Embryonic facial prominence (tissue), 1 donor: ENCODE results near the gene POLD2.

ENCODE experiments used
- DNase-seq: peaks from one replicate; pipeline ENCODE4 v3.0.0-alpha.2; 2016; ENCODE audit errors: extremely low spot score

The POLD2 gene

DNA sequence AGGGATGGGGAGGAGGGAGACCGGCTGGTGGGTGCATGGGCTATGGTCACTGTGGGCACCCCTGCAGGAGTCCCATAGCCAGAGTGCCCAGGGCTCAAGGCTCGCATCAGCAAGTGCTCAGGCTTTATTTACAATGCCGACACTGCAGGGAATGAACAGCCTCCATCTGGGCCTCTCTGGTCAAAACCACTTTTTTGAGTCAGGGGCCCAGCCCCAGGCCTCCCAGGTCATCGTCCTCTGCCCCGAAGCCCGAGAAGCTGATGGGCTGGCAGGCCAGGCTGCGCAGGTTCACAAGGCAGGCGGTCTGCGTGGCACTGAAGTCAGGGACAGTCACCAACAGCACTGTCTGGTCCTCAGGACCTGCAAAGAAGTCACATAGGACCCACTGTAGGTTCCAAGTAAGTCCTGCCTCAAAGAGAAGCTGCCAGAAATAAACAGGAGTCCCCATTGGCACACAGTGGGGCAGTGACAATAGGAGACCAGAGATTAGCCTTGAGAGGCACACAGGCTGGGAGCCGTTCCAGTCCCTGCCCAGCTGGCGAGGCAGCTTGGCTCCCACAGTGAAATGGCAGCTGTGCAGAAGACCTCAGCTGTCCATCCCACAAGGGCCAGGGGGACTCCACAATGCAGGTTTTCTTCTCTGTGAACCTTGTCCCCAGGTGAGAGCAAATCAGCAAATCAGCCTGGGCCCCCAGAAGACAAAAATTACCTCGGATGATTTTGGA is 8.6 kb downstream of the POLD2 start:
- no peak for DNase-seq

DNA sequence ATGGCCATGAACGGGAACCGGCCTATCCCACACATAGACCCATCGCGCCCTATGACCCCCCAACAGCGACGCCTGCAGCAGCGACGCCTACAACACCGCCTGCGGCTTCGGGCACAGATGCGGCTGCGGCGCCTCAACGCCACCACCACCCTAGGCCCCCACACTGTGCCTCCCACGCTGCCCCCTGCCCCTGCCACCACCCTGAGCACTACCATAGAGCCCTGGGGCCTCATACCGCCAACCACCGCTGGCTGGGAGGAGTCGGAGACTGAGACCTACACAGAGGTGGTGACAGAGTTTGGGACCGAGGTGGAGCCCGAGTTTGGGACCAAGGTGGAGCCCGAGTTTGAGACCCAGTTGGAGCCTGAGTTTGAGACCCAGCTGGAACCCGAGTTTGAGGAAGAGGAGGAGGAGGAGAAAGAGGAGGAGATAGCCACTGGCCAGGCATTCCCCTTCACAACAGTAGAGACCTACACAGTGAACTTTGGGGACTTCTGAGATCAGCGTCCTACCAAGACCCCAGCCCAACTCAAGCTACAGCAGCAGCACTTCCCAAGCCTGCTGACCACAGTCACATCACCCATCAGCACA is 9.5 kb downstream of the POLD2 start:
- DNase-seq = no peak

DNA sequence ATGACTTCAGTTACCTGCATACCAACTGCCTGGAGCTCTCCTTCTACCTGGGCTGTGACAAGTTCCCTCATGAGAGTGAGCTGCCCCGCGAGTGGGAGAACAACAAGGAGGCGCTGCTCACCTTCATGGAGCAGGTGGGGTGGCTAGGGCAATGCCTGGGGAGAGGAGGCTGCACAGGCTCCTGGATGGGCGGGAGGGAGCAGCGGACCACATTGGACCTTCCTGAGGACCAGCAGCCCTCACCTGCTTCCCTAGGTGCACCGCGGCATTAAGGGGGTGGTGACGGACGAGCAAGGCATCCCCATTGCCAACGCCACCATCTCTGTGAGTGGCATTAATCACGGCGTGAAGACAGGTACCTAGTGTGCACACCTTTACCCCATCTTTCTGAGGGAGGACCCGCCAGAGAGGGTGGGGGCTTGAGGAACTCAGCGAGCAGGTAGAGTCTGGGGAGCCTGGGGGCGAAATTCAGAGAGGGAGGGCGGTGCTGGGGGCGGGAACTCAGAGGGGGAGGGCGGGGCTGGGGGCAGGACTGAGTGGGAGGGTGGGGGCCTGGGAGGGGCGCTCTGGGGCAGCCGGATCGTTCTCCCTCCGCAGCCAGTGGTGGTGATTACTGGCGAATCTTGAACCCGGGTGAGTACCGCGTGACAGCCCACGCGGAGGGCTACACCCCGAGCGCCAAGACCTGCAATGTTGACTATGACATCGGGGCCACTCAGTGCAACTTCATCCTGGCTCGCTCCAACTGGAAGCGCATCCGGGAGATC is 10.2 kb downstream of the POLD2 start:
- no peak for DNase-seq

- DNase-seq = no peak
Measured at GRCh38 chr7:44112231-44112996, 10.9 kb downstream of the POLD2 start.

GRCh38 chr7:44111761-44112160 is 11.6 kb downstream of the POLD2 start:
- DNase-seq = no peak

DNA sequence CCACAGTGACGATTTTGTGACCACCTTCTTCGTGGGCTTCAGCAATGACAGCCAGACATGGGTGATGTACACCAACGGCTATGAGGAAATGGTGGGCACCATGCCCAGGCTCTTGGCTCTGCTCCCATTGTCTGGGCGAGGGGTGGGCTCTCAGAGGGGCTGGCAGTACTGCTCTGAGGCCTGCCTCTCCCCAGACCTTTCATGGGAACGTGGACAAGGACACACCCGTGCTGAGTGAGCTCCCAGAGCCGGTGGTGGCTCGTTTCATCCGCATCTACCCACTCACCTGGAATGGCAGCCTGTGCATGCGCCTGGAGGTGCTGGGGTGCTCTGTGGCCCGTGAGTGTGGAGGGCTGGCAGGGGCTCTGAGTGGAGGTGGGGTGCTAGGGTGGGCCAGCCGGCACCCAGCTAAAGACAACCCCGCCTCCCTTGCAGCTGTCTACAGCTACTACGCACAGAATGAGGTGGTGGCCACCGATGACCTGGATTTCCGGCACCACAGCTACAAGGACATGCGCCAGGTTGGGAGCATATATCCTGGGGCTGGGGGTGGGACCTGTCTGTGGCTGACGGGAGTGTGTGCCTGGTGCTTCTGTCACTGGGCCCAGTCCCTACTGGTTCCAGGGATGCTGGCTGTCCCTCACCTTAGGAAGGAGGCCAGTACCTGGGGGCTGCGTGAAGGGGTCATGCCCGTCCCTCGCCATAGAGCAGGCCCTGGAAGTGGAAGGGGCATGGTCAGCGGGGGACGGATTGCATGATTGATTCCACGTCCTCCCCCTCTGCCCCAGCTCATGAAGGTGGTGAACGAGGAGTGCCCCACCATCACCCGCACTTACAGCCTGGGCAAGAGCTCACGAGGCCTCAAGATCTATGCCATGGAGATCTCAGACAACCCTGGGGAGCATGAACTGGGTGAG is 12.4 kb downstream of the POLD2 start:
- no peak for DNase-seq

DNA sequence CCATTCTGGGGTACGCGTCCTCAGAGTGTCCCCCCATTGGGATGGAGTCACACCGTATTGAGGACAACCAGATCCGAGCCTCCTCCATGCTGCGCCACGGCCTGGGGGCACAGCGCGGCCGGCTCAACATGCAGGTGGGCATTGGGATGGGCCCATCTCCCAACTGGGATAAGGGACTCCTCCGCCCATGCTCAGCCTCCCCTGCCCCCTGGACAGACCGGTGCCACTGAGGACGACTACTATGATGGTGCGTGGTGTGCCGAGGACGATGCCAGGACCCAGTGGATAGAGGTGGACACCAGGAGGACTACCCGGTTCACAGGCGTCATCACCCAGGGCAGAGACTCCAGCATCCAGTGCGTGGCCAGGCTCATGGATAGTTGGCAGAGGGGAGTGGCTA is 13.4 kb downstream of the POLD2 start:
- DNase-seq = no peak

DNA sequence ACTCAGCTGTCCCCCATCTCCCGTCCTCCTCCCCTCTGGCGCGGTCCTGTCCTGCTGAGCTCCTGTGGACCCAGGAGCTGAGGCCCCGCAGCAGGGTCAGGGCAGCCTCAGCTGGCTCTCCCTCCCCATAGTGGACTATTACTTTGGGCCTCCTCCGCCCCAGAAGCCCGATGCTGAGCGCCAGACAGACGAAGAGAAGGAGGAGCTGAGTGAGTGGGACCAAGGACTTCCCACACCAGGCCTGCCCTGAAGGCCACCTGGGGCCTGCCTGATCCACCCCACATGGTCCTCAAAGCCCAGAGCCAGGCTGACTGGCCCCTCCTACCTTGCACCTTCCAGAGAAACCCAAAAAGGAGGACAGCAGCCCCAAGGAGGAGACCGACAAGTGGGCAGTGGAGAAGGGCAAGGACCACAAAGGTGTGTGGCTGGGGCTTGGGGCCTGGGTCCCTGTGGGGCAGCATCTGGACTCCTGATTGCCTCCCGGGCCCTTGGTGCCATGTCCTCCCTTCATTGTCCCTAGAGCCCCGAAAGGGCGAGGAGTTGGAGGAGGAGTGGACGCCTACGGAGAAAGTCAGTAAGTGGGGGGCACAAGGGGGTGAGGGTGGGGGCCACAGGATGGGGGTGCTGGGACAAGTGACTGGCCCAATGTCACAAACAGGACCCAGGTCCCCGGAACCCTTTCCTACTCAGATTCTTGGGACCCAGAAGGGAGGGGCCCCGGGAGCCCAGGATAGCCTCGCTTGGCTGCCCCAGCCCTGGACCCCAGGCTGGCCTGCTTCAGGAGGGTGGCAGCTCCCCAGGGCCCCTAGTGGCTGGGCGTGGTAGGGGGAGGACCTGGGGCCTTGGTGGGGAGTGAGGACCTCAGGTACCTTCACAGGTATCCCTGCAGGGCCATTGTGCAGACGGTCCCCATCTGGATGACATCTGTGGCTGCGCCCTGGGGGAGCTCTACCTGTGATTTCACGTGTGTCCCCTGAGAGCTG is 14.3 kb downstream of the POLD2 start:
- no peak for DNase-seq

GRCh38 chr7:44107961-44108767 is 15.2 kb downstream of the POLD2 start:
- no peak for DNase-seq

DNA sequence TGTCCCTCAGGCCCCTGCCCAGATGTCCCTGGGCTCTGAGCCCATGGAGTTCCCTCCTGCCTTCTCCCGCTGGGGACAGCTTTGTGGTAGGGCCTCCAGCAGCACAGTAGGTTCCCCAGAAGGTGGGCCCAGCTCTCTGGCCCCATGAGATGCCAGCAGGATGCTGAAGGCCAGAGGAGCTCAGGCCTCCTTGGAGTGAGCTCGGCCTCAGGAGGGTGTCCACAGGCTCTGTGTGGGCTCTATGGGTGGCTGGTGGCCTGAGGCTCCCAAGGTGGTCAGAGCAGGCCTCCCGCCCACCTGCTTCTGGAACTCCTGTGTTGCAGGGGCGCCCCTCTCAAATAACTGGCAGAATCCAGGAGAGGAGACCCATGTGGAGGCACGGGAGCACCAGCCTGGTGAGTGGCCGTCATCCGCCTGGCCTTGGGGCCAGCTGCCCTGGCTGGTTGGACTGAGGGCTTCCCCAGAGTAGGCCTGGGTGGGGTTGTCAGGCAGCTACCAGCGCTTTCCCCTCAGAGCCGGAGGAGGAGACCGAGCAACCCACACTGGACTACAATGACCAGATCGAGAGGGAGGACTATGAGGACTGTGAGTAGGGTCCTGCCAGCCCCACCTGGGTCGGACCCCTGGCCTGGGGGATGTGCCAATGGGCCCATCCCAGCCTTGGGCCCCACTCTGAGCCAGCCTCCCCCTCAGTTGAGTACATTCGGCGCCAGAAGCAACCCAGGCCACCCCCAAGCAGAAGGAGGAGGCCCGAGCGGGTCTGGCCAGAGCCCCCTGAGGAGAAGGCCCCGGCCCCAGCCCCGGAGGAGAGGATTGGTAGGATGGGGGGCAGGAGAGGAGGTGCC is 16.0 kb downstream of the POLD2 start:
- DNase-seq = no peak

DNA sequence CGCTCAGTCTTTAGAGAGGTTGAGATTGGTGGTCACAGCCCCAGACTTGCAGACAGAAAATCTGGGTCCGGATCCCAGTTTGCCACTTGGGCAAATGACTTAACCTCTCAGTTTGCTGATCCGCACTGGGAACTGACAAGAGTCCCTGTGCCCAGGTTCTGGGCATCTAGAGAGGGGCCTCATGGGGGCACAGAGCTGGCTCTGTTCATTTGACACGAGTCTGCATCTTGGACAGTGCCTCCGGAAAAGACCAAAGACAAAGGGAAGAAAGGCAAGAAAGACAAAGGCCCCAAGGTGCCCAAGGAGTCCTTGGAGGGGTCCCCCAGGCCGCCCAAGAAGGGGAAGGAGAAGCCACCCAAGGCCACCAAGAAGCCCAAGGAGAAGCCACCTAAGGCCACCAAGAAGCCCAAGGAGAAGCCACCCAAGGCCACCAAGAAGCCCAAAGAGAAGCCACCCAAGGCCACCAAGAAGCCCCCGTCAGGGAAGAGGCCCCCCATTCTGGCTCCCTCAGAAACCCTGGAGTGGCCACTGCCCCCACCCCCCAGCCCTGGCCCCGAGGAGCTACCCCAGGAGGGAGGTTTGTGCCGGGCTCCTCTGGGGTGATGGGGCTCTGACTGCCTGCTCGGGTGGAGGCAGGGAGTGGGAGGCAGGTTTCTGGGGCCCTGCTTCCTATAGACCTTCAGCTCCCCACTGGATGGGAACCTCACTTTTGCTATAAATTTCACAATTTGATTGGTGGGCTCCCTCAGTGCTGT is 16.9 kb downstream of the POLD2 start:
- no peak for DNase-seq

DNA sequence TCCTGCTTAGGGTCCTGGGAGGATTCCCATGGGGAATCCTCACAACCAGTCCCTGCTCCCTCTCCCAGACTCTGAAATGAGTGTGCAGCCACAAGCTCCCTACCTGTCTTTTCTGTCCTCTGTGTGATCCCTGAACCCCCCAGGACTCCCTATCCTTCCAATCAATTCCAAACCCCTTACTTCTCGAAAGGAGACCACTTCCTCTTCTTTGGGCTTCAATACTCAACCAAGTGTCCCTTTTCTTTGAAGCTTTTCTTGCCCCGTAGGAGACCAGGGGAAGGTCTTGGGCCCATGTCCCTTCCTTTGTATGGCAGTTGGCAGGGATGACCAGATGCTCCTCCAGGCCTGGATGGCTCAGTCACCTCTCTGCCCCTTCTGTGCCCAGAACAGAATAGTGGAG is 17.5 kb downstream of the POLD2 start:
- DNase-seq = no peak

DNA sequence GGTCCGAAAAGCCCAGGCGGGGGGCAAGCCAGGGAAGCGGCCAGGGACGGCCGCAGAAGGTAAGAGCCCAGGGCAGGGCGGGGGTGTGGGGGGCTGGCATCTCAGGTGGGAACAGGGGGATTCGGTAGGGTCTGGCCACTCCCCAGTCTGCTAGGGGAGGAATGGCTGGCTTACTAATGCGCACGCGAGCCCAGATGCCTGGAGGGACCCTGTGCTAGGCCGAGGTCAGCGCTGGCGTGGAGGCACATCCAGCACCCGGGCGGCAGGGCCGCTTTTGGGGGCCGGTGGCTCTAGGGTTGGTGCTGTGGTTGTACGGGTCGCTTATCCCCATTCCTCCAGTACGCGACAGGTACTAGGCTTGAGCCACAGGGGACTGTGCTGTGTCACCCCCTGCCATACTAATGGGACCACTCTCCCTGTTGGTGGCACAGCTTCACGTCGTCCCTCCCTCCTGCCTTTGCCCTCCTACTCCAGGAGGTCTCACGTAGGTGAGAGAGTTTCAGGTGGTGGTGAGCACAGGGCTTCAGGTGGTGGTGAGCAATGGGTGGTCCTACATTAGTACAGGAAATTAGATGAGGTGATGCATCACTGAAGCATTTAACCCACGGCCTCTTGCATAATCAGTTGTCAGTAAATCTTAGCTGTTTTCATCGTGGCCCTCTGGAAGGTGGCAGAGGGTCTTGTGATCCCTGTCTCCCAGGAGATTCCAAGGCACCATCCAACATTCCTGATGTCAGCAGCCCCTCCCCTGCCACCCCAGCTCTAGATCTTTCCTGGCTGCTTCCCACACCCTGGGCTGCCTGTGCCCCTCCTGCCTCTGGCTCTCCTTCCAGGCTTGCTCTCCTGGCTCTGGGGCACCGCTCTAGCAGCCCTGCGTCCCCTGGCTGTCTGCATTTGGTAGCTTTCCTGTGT is 18.2 kb downstream of the POLD2 start:
- no peak for DNase-seq

DNA sequence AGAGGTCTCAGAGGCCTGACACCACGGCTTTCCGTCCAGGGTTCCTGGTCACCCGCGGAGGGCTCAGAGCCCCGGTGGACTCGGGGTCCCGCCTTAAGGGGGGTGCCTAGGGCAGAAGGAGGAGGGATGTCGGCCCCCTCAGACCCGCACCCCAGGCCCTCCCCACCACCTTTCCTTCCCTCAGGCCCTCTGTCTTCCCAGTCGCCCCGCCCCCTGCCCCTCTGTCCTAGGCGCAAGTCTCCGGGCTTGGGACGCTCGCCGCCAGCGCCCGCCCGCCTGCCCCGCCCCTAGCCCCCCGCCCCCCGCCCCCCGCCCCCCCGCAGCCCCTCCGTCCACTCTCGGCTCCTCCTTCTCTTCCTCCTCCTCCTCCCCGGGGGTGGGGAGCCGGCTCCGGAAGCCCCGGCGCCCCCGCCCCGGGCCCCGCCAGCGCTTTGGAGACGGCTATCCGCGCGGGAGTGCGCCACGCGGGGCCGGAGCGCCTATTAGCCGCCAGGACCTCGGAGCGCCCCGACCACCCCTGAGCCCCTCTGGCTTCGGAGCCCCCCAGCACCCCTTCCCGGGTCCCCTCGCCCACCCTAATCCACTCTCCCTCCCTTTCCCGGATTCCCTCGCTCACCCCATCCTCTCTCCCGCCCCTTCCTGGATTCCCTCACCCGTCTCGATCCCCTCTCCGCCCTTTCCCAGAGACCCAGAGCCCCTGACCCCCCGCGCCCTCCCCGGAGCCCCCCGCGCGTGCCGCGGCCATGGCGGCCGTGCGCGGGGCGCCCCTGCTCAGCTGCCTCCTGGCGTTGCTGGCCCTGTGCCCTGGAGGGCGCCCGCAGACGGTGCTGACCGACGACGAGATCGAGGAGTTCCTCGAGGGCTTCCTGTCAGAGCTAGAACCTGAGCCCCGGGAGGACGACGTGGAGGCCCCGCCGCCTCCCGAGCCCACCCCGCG is 19.2 kb downstream of the POLD2 start, which contains the start of gene AEBP1:
TSS of gene AEBP1 (plus strand) at position 423 of the 937 bp plus-strand sequence. CDS start at position 744, 321 bp downstream.
- no peak for DNase-seq

DNA sequence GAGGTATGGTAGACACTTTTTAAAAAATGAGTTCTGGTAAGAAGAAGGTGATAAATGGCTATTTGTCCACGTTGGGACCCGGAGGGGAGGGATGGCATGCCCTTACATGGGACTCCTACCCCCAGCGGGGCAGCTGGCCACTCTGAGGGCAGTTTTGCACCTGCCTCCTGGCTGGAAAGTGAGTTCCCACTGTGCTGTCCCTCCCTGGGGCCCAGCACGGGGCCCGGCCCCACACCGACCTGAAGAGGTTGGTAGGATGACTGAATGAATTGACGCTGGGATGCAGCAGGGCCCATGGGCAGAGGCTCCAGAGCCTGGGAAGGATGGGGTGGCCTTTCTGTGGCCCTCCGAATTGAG is 19.8 kb downstream of the POLD2 start:
- no peak for DNase-seq
